ENCODE measurements around the gene UMODL1. TPM values are rescaled to one million over a fixed set of nuclear protein-coding genes. Genes with fewer than 3 reads are reported as not detected.

UMODL1 gene
- total RNA-seq, 1 experiment from 2014 or later, result not detected

- no peak for DNase-seq (ENCODE audit: extremely low read depth, low read depth)
Observed at GRCh38 chr21:42095581-42095980, 24.5 kb downstream of the UMODL1 start.

GRCh38 chr21:42096566-42096965 is 25.4 kb downstream of the UMODL1 start:
- DNase-seq (ENCODE audit: extremely low read depth, low read depth), result no peak

DNA sequence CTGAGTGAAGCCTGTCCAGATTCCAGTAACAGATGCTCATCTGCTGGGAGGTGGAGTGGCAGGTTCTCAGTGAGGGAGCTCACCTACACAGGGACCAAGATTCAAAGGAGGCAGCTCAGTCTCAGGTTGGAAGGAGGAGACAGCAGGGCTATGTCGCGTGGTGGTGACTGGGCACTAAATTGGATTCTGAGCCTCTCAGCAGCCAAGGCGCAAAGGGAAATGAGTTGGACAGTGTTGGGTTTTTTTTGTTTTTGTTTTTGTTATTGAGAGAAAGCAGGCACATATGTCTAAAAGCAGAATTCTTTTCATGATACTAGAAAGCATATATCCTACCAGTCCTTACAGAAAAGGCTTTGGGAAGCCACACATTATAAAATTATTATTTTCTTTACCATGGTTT is 26.2 kb downstream of the UMODL1 start:
- no peak for DNase-seq (ENCODE audit: extremely low read depth, low read depth)

GRCh38 chr21:42097860-42098454 is 26.8 kb downstream of the UMODL1 start:
- DNase-seq (ENCODE audit: extremely low read depth, low read depth), result peak; percentile 52

GRCh38 chr21:42098957-42099505 is 27.9 kb downstream of the UMODL1 start:
- no peak for DNase-seq (ENCODE audit: extremely low read depth, low read depth)

GRCh38 chr21:42101246-42101645 is 30.1 kb downstream of the UMODL1 start:
- DNase-seq (ENCODE audit: extremely low read depth, low read depth), result no peak

DNA sequence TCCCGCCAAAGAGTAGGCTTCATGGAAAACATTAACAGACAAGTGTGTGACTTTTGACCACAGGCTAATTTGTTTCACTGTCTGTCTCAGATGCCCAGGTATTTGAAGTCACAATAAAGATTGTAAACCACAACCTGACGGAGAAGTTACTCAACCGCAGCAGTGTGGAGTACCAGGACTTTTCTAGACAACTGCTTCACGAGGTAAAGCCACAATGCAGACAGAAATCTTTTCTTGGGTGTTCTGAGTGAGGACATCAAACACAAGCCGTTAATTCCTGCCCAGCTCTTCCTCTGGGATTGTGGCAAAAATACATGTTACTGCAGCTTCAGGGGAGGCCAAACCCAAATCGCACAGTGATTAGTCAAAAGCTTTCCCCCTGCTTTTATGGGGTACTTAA is 31.0 kb downstream of the UMODL1 start:
- no peak for DNase-seq (ENCODE audit: extremely low read depth, low read depth)

- no peak for DNase-seq (ENCODE audit: extremely low read depth, low read depth)
Observed at GRCh38 chr21:42102526-42102925, 31.4 kb downstream of the UMODL1 start.

GRCh38 chr21:42102991-42103390 is 31.9 kb downstream of the UMODL1 start:
- DNase-seq (ENCODE audit: extremely low read depth, low read depth), result no peak

DNA sequence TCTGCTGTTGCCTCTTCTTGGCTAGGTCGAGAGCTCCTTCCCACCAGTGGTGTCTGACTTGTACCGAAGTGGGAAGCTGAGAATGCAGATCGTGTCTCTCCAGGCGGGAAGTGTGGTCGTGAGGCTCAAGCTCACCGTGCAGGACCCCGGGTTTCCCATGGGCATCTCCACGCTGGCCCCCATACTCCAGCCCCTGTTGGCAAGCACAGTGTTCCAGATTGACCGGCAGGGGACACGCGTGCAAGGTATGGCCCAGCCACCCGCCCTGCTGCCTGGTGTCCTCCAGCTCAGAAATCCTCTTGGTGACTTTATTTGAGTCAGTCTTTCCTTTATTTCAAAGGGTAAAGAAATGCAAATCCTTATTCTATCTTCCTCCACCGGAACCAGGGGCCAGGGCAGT is 32.7 kb downstream of the UMODL1 start:
- DNase-seq (ENCODE audit: extremely low read depth, low read depth), result no peak

GRCh38 chr21:42105476-42106315 is 34.6 kb downstream of the UMODL1 start:
- no peak for DNase-seq (ENCODE audit: extremely low read depth, low read depth)

- DNase-seq (ENCODE audit: extremely low read depth, low read depth), result no peak
Observed at GRCh38 chr21:42106425-42106824, 35.3 kb downstream of the UMODL1 start.

- no peak for DNase-seq (ENCODE audit: extremely low read depth, low read depth)
Observed at GRCh38 chr21:42107177-42107880, 36.2 kb downstream of the UMODL1 start.

DNA sequence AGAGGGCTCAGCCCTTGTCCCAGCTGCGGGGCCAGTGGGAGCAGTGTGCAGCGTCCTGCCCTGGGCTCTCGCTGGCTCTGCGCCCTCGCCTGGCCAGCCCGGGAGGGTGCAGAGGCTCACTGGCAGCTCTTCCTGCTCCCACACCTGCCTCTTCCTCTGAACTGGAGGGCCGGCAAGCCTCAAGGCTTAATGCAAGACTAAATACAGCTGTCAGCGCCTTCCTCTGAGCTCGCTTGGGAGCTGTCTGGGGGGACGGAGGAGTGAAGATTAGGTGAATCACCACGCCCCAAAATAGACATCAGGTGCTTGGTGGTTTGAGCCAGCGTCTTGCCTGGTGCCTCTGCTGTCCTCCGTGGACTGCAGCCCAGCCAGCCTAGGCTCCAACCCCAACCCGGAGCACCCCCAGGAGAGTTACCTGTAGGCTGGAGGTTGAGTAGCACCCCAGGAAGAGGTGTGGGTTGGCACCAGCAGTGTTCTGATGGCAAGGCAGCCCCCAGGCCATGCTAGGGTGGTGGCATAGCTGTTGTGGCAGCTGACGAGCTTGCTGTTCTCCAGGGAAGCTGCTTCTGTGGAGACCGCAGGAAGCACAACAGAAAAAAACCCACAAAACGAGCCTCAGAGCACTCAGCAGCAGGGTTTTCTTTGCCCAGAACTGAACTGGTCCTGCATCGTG is 36.9 kb downstream of the UMODL1 start:
- DNase-seq (ENCODE audit: extremely low read depth, low read depth), result no peak

DNA sequence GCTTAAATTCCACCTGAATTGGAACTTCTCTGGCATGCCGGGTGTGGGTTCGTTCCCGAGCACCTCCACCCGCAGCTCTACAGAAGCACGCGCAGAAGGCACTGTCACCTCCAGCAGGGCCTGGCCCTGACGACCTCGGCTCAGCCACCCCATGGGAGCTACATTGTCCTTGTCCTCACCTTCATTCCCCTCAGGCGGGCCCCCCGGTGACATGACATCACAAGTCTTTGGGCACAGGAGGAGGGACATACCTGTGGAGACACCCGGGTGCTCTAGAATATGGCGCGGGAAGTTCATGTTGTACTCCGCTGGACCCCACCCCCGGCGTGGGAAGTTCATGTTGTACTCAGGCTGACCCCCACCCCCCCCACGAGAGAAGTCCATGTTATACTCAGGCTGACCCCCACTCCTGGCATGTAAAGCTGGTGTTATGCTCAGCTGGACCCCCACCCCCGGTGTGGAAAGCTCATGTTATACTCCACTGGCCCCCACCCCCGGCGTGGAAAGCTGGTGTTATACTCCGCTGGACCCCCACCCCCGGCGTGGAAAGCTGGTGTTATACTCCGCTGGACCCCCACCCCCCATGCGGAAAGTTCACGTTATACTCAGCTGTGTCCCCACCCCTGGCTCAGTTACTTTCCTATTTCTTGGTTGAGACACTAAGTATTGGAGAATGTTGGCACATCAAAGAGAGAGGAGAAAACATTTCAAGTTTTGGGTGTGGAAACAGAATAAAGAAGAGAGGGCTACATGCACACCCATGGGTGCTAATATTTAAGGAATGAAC is 37.6 kb downstream of the UMODL1 start:
- DNase-seq (ENCODE audit: extremely low read depth, low read depth), result no peak

GRCh38 chr21:42109473-42109872 is 38.4 kb downstream of the UMODL1 start:
- DNase-seq (ENCODE audit: extremely low read depth, low read depth), result no peak

DNA sequence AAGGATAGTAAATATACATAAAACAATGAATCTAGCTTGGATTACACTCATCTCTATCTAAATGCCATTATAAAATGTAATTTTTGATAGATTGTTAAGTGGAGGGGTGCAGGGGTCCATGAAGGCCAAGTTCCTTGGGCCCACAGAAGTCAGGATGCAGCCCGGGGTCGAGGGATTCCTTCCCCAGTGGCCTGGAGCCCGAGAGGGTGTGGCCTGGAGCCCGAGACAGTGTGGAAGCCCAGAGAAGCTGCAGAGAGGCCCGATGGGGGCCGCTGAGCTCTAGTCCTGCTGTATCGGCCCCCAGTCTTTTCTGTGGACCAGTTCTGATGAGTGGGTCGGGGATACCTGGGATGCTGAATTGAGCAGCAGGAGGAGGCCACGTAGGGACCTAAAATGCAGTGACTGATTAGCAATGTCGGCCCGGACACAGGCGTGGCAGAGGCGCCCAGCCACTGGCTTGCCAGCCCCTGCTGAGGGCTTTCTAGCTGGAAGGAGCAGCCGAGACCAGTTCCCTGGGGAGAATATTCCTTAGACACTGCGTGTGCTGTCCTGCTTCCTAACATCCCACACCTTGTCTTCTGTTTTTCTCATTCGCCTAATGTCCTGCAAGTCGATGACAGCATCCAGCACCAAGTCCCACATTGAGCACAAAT is 38.9 kb downstream of the UMODL1 start:
- DNase-seq (ENCODE audit: extremely low read depth, low read depth), result no peak

DNA sequence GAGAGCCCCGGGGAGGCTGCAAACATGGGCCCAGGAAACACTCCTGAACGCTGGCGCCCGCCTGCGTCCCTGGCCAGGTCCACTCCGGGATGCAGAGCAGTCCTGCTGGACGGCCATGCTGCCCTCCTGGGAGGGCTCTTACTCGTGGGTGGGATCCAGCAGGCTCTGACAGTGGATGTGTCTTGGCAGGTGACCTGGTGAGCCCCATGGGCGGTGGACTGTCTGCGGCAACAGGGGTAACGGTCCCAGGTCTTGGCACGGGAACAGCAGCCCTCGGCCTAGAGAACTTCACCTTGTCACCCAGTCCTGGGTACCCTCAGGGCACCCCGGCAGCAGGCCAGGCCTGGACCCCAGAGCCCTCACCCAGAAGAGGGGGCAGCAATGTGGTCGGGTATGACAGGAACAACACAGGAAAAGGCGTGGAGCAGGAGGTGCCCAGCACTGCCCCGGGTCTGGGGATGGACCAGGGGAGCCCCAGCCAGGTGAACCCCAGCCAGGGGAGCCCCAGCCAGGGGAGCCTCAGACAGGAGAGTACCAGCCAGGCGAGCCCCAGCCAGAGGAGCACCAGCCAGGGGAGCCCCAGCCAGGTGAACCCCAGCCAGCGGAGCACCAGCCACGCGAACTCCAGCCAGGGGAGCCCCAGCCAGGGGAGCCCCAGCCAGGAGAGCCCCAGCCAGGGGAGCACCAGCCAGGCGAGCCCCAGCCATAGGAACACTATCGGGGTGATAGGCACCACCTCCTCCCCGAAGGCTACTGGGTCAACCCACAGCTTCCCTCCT is 39.8 kb downstream of the UMODL1 start:
- DNase-seq (ENCODE audit: extremely low read depth, low read depth), result no peak

GRCh38 chr21:42111470-42111743 is 40.3 kb downstream of the UMODL1 start:
- DNase-seq (ENCODE audit: extremely low read depth, low read depth), result no peak

Measured in NCI-H460 (cell line).